NCI-H524 (cell line): ENCODE data around the gene TPD52L1.
"Not testable (repeated sequence)": the region's sequence is repeated elsewhere in the genome, so short reads cannot be mapped to it uniquely, and the experiment has no call there.

Experiments
- DNase-seq, 2 experiments: peaks; one replicate each; lab custom pipeline; 2025; lab: John Stamatoyannopoulos, UW

The TPD52L1 gene

GRCh38 chr6:125142618-125143017 is 11.0 kb upstream of the TPD52L1 start:
- DNase-seq = no peak

- no peak for DNase-seq
These were observed 8.8 kb upstream of the TPD52L1 start for GRCh38 chr6:125144822-125145221.

- DNase-seq = no peak
These were observed 4.1 kb upstream of the TPD52L1 start for GRCh38 chr6:125149256-125150144.

- no peak for DNase-seq
These were observed 1.9 kb upstream of the TPD52L1 start for GRCh38 chr6:125151700-125152099.

DNA sequence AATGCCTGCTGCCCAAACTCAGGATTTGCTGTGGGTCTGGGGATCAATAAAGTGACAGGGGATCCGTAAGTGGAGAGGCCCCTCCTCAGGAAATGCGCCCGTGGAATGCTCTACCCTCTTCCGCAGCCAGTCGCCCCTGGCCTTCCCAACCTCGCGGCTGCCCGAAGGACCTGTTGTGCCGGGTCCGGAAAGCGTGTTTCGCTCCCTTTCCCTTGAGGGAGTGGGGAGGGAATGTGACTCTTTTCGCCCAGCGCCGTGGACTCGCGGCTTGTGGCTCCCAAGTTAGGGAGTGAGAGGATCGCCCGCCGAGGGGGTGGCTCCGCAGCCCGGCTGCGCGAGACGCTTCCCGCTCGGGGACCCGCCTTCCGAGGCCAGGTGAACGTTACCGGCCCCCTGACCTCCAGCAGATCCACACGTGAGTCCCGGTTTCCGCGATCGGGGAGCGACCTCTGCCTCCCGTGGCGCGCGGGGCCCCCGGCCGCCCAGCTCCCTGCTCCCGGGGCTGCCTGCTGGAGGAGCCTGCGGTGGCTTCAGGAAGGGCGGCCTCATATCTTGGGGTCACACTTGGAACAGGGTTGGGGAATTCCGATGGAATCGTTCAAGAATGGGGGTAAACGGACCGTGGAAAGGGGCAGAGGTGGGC is 666 bp downstream of the TPD52L1 start:
- peak in 1 of 2 experiments; percentile 41 for DNase-seq

GRCh38 chr6:125154761-125155135 is 1.2 kb downstream of the TPD52L1 start:
- DNase-seq = peak in 1 of 2 experiments; percentile 21

- no peak for DNase-seq
These were observed 1.8 kb downstream of the TPD52L1 start for GRCh38 chr6:125155344-125155743.

- DNase-seq = no peak
These were observed 2.9 kb downstream of the TPD52L1 start for GRCh38 chr6:125156496-125156895.

GRCh38 chr6:125157280-125157679 is 3.7 kb downstream of the TPD52L1 start:
- DNase-seq = no peak

DNA sequence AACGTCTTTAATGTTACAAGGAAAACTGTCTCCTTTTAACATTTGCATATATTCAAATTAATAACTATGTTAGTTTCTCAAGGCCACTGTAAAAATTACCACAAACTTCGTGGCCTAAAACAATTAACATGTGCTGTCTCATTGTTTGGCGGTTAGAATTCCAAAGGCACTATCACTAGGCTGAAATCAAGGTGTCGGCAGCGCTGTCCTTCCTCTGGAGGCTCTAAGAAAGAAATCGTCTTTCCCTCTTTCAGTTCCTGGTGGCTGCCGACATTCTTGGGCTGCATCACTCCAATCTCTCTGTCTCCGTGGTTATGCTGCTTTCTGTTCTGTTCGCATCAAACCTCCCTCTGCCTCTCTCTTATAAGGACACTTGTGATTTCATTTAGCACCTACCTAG is 4.2 kb downstream of the TPD52L1 start:
- no peak for DNase-seq

DNA sequence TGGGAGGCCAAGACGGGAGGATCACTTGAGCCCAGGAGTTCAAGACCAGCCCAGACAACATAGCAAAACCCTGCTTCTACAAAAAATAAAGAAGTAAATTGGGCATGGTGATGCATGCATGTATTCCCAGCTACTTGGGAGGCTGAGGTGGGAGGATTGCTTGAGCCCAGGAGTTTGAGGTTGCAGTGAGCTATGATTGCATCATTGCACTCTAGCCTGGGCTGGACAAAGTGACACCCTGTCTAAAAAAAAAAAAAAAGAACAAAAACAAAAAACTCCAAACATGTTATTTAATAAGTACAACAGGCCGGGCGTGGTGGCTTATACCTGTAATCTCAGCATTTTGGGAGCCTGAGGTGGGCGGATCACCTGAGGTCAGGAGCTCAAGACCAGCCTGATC is 9.8 kb downstream of the TPD52L1 start:
- DNase-seq = not testable (repeated sequence)

GRCh38 chr6:125163811-125164210 is 10.2 kb downstream of the TPD52L1 start:
- DNase-seq = no peak

DNA sequence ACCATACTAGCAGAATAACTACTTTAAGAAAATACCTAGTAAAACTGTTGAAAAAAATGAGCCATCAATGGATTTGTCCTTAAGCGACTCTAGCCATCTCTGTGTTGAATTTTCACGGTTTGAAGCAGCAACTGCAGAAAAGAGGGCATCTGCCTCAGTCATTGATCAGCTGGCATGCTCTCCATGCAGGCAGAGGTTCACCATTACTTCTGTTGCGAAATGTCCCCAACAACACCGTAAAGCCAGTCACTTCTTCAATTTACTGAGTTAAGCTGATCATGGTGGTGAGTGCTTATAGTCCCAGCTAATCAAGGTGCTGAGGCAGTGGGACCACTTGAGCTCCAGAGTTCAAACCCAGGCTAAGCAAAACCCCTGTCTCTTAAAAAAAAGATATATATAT is 11.1 kb downstream of the TPD52L1 start:
- no peak for DNase-seq

DNA sequence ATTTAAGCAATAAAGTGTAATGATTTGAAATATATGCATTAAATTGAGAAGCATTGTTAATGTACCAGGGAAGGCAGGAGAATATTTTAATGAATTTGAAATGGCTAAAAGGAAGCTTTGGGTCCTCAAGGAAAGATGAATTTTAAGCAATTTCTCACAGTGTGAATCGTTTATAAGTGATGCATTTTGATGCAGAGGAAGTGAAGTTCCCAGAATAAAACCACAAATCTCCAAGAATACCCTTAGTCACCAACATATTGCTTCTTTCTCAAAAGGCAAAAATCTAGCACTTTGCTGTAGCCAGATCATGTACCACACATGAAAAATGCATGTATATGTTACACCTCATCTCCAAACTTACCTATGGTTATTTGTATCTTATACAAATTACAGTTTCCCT is 11.7 kb downstream of the TPD52L1 start:
- no peak for DNase-seq

DNA sequence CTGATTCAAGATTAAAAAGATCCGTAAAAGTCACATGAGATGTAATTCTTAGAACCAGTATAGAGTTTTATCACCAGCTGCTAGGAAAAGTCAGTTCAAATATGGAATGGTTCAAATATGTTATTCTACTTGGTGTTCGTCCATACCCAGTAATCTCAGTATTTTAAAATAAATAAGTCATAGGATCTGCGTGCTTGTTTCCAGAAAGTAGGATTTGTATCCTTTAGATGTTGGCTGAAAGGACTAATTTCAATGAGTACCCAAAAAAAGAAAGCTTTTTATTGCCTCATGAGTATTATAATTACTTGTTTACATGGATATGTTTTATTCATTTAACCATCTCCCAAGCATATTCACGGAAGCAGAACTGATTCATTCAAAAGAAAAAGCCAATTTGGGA is 12.2 kb downstream of the TPD52L1 start:
- no peak for DNase-seq

- DNase-seq = no peak
These were observed 13.1 kb downstream of the TPD52L1 start for GRCh38 chr6:125166711-125167110.

- no peak for DNase-seq
These were observed 14.0 kb downstream of the TPD52L1 start for GRCh38 chr6:125167579-125167978.

GRCh38 chr6:125169058-125169457 is 15.5 kb downstream of the TPD52L1 start:
- no peak for DNase-seq

DNA sequence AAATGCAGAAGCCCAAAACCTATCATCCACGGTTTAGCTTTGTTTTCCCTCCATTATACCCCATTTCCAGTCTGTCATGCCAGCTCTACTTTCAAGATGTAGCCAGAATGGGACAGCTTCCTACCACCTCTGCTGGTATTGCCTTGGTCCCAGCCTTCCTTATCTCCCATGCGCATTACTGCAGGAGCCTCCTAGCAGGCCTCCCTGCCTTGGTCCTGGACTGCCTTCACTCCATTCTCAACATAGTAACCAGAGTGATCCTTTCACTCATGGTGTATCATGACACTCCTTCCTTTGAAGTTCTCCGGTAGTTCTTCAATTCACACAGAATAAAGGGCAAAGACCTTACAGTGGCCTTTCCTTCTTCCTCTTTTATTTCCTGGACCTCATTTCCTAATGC is 15.9 kb downstream of the TPD52L1 start:
- no peak for DNase-seq

DNA sequence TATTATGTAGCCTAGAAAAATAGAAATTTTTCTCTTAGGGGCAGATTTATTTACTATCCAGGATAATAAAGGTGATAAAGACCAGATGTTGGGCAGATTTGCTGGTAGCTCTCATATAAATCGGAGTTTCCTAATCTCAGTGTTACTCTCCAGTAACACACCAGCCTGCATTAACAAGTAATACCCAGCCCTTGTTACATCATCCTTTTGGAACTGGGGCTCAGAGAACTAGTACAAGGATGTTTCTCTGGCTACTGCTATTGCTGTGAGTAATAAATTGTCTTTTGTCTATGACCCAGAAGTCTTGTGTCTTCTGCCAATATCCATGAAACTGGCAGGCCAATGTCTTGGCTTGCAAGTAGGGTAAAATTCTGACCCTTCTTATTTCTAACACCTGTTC is 16.8 kb downstream of the TPD52L1 start:
- DNase-seq = no peak

- DNase-seq = no peak
These were observed 19.9 kb downstream of the TPD52L1 start for GRCh38 chr6:125173341-125174095.

DNA sequence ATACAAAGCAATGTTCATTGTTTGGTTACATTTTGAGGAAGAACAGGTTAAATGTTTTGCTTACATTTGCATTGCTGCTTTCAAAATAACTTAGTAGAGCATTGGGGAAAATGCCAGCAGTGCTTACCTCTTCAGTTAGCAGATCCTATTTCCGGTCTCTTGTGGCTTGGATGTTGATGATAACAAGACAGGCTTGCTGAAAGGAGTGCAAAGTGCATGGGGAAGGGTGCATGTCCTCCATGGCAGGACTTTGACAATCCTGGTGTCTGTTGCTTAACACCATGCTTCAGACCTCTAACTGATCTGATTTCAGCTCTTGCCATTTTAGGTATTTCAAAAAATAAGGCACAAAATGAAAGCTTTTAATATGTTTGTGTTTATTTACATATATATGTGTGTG is 21.1 kb downstream of the TPD52L1 start:
- no peak for DNase-seq
